K562 (cell line): ENCODE data around the gene ACLY. TPM values are rescaled to one million over a fixed set of nuclear protein-coding genes. Genes with fewer than 3 reads are reported as not detected.

Experiments
- HCFC1 ChIP-seq: IDR thresholded peaks from 2 replicates; pipeline ENCODE4 v1.6.1; 2012; ENCODE audit warnings: low read depth, low read length, improper control_type of control experiment
- KDM4B ChIP-seq, 2 experiments: fragments of 450-650 bp in 1 of 2; sonication (generic) in 1 of 2; IDR thresholded peaks; 2 replicates each; pipeline ENCODE4 v1.6.1; 2016 to 2017; ENCODE audit warnings: borderline replicate concordance in 2 of 2, antibody characterized with exemption in 1 of 2, low read depth in 1 of 2, mild to moderate bottlenecking in 1 of 2
- NFYB ChIP-seq: IDR thresholded peaks from 2 replicates; pipeline ENCODE4 v1.6.1; 2011; ENCODE audit warnings: mild to moderate bottlenecking, moderate library complexity; ENCODE audit not compliant: insufficient read length; ENCODE audit errors: extremely low read depth
- PPARD ChIP-seq: fragments of 250-450 bp; sonication (Bioruptor Pico); IDR thresholded peaks from 2 replicates; pipeline ENCODE4 v1.8.0; 2022; ENCODE audit warnings: inconsistent platforms, mild to moderate bottlenecking, moderate library complexity
- PRPF4 ChIP-seq: fragments of 200-400 bp; formaldehyde crosslinking; IDR thresholded peaks from one replicate; pipeline ENCODE4 v1.6.1; 2017; ENCODE audit warnings: low read length, low read depth, mild to moderate bottlenecking; ENCODE audit not compliant: insufficient read depth, poor library complexity, severe bottlenecking
- polyA plus RNA-seq, 8 experiments: library from polyadenylated mRNA; depleted of rRNA in 4 of 8; stranded (reverse) in 5 of 8; unstranded in 3 of 8; fragments of >200 nt; fragmentation: Nextera tagmentation in 2 of 8; fragmentation: Illumina TruSeq in 1 of 8; extraction: Ambion mirVana in 2 of 8; extraction: Trizol in 1 of 8; gene quantifications; 2 replicates each; pipeline versions ENCODE4 v1.2.1 to v1.2.3, GENCODE V29; 2011 to 2014; ENCODE audit warnings: inconsistent platforms in 1 of 8, missing spikeins in 1 of 8
- total RNA-seq, 7 experiments: library from RNA; depleted of rRNA in 6 of 7; stranded (reverse); fragments of >200 nt in 6 of 7; fragmentation: Illumina TruSeq in 2 of 7; extraction: Trizol in 2 of 7; gene quantifications; 2 replicates each; pipeline versions ENCODE4 v1.2.1 to v1.2.3, GENCODE V29; 2011 to 2021; ENCODE audit warnings: low replicate concordance in 1 of 7
- TF ChIP-seq, protein P1 (sequence below): fragments of 450-650 bp; IDR thresholded peaks from 2 replicates; pipeline ENCODE4 v1.6.1; 2016; ENCODE audit warnings: mild to moderate bottlenecking, moderate library complexity
- TF ChIP-seq, protein P2 (sequence below): fragments of 250-450 bp; sonication (Bioruptor Pico); IDR thresholded peaks from 2 replicates; pipeline ENCODE4 v1.4.0; 2020; ENCODE audit warnings: mild to moderate bottlenecking, moderate library complexity, borderline replicate concordance
- TF ChIP-seq, protein P3 (sequence below): fragments of 250-450 bp; sonication (Bioruptor Pico); IDR thresholded peaks from 2 replicates; pipeline ENCODE4 v1.4.0; 2020; ENCODE audit warnings: borderline replicate concordance

ACLY gene
- total and polyA plus RNA-seq, 9 of the 15 experiments (the other 6 are each of a cell fraction or from before 2014, with no cell fraction given): 42.9 to 280 (median 125) TPM

DNA sequence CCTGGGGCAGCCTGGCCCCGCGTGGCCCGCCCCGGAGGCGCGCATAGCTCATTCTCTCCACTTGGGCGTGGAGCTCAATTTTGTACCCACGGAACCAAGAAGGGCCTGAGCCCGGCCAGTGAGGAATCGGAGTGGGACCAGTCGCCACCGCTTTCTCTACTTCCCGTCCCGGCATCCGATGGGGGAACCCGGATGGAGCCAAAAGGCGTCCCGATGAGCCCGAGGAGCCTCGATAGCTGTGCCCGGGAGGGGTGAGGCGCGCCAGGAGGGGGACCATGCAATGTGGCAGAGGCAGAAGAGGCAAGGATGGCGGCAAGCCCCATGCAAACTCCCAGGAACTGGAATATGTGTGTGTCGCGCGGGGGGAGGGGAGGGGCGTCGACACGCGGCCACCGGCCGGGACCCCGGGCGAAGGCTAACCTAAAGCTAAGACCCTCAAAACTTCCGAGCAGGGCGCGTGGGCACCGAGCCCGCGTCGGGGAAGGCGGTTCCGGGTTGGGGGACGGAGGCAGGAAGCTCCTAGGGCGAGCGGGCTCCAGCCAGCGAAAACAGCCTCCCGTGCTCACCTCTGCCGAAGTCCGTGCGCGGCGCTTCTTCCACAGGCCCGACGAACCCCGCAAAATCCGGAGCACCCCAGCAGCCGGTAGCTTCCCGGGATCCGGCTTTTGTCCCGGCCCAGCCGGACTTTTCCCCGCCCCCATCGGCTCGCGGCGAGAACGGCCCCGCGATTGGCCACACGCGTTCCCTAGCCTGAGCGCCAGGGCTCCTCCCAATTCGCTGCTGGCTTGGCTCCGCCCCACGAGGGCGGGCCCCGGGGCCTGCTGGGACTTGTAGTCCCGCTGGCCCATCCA is at the start of gene ACLY (continued):
- peak; percentile 97 for TF ChIP-seq HCFC1
- TF ChIP-seq, protein P1, sequence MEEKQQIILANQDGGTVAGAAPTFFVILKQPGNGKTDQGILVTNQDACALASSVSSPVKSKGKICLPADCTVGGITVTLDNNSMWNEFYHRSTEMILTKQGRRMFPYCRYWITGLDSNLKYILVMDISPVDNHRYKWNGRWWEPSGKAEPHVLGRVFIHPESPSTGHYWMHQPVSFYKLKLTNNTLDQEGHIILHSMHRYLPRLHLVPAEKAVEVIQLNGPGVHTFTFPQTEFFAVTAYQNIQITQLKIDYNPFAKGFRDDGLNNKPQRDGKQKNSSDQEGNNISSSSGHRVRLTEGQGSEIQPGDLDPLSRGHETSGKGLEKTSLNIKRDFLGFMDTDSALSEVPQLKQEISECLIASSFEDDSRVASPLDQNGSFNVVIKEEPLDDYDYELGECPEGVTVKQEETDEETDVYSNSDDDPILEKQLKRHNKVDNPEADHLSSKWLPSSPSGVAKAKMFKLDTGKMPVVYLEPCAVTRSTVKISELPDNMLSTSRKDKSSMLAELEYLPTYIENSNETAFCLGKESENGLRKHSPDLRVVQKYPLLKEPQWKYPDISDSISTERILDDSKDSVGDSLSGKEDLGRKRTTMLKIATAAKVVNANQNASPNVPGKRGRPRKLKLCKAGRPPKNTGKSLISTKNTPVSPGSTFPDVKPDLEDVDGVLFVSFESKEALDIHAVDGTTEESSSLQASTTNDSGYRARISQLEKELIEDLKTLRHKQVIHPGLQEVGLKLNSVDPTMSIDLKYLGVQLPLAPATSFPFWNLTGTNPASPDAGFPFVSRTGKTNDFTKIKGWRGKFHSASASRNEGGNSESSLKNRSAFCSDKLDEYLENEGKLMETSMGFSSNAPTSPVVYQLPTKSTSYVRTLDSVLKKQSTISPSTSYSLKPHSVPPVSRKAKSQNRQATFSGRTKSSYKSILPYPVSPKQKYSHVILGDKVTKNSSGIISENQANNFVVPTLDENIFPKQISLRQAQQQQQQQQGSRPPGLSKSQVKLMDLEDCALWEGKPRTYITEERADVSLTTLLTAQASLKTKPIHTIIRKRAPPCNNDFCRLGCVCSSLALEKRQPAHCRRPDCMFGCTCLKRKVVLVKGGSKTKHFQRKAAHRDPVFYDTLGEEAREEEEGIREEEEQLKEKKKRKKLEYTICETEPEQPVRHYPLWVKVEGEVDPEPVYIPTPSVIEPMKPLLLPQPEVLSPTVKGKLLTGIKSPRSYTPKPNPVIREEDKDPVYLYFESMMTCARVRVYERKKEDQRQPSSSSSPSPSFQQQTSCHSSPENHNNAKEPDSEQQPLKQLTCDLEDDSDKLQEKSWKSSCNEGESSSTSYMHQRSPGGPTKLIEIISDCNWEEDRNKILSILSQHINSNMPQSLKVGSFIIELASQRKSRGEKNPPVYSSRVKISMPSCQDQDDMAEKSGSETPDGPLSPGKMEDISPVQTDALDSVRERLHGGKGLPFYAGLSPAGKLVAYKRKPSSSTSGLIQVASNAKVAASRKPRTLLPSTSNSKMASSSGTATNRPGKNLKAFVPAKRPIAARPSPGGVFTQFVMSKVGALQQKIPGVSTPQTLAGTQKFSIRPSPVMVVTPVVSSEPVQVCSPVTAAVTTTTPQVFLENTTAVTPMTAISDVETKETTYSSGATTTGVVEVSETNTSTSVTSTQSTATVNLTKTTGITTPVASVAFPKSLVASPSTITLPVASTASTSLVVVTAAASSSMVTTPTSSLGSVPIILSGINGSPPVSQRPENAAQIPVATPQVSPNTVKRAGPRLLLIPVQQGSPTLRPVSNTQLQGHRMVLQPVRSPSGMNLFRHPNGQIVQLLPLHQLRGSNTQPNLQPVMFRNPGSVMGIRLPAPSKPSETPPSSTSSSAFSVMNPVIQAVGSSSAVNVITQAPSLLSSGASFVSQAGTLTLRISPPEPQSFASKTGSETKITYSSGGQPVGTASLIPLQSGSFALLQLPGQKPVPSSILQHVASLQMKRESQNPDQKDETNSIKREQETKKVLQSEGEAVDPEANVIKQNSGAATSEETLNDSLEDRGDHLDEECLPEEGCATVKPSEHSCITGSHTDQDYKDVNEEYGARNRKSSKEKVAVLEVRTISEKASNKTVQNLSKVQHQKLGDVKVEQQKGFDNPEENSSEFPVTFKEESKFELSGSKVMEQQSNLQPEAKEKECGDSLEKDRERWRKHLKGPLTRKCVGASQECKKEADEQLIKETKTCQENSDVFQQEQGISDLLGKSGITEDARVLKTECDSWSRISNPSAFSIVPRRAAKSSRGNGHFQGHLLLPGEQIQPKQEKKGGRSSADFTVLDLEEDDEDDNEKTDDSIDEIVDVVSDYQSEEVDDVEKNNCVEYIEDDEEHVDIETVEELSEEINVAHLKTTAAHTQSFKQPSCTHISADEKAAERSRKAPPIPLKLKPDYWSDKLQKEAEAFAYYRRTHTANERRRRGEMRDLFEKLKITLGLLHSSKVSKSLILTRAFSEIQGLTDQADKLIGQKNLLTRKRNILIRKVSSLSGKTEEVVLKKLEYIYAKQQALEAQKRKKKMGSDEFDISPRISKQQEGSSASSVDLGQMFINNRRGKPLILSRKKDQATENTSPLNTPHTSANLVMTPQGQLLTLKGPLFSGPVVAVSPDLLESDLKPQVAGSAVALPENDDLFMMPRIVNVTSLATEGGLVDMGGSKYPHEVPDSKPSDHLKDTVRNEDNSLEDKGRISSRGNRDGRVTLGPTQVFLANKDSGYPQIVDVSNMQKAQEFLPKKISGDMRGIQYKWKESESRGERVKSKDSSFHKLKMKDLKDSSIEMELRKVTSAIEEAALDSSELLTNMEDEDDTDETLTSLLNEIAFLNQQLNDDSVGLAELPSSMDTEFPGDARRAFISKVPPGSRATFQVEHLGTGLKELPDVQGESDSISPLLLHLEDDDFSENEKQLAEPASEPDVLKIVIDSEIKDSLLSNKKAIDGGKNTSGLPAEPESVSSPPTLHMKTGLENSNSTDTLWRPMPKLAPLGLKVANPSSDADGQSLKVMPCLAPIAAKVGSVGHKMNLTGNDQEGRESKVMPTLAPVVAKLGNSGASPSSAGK: peak; percentile 20; the same call in 1 of the 2 replicates
- no peak for TF ChIP-seq PPARD (CRISPR knock-in tag)
- no peak for TF ChIP-seq PRPF4
- peak; percentile 37 for TF ChIP-seq NFYB
- TF ChIP-seq, protein P2, sequence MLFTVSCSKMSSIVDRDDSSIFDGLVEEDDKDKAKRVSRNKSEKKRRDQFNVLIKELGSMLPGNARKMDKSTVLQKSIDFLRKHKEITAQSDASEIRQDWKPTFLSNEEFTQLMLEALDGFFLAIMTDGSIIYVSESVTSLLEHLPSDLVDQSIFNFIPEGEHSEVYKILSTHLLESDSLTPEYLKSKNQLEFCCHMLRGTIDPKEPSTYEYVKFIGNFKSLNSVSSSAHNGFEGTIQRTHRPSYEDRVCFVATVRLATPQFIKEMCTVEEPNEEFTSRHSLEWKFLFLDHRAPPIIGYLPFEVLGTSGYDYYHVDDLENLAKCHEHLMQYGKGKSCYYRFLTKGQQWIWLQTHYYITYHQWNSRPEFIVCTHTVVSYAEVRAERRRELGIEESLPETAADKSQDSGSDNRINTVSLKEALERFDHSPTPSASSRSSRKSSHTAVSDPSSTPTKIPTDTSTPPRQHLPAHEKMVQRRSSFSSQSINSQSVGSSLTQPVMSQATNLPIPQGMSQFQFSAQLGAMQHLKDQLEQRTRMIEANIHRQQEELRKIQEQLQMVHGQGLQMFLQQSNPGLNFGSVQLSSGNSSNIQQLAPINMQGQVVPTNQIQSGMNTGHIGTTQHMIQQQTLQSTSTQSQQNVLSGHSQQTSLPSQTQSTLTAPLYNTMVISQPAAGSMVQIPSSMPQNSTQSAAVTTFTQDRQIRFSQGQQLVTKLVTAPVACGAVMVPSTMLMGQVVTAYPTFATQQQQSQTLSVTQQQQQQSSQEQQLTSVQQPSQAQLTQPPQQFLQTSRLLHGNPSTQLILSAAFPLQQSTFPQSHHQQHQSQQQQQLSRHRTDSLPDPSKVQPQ (CRISPR knock-in tag): no peak
- no peak for TF ChIP-seq KDM4B (IDR thresholded peaks at IDR 0.05; ENCODE audit: borderline replicate concordance in 2 of 2, low read depth in 1 of 2)
- TF ChIP-seq, protein P3, sequence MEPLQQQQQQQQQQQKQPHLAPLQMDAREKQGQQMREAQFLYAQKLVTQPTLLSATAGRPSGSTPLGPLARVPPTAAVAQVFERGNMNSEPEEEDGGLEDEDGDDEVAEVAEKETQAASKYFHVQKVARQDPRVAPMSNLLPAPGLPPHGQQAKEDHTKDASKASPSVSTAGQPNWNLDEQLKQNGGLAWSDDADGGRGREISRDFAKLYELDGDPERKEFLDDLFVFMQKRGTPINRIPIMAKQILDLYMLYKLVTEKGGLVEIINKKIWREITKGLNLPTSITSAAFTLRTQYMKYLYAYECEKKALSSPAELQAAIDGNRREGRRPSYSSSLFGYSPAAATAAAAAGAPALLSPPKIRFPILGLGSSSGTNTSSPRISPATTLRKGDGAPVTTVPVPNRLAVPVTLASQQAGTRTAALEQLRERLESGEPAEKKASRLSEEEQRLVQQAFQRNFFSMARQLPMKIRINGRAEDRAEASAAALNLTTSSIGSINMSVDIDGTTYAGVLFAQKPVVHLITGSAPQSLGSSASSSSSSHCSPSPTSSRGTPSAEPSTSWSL (CRISPR knock-in tag): no peak
